ENCODE data around the gene DAAM1.

DAAM1 gene

GRCh38 chr14:59314953-59315599 is 126.6 kb downstream of the DAAM1 start:
- no peak for DNase-seq (ENCODE audit: low read depth)

- DNase-seq (ENCODE audit: low read depth), result no peak
Measured at GRCh38 chr14:59316151-59316830, 127.8 kb downstream of the DAAM1 start.

GRCh38 chr14:59317346-59317745 is 128.9 kb downstream of the DAAM1 start:
- DNase-seq (ENCODE audit: low read depth), result no peak

GRCh38 chr14:59317798-59318505 is 129.5 kb downstream of the DAAM1 start:
- no peak for DNase-seq (ENCODE audit: low read depth)

GRCh38 chr14:59318908-59319307 is 130.4 kb downstream of the DAAM1 start:
- DNase-seq (ENCODE audit: low read depth), result no peak

GRCh38 chr14:59320361-59320760 is 131.9 kb downstream of the DAAM1 start:
- DNase-seq (ENCODE audit: low read depth), result no peak

GRCh38 chr14:59320763-59321625 is 132.5 kb downstream of the DAAM1 start:
- DNase-seq (ENCODE audit: low read depth), result no peak

GRCh38 chr14:59321626-59321949 is 133.1 kb downstream of the DAAM1 start:
- DNase-seq (ENCODE audit: low read depth), result no peak

- DNase-seq (ENCODE audit: low read depth), result no peak
Measured at GRCh38 chr14:59325906-59326305, 137.4 kb downstream of the DAAM1 start.

GRCh38 chr14:59328454-59328853 is 140.0 kb downstream of the DAAM1 start:
- DNase-seq (ENCODE audit: low read depth), result no peak

- no peak for DNase-seq (ENCODE audit: low read depth)
Measured at GRCh38 chr14:59330455-59330854, 142.0 kb downstream of the DAAM1 start.

- DNase-seq (ENCODE audit: low read depth), result no peak
Measured at GRCh38 chr14:59331217-59331616, 142.8 kb downstream of the DAAM1 start.

GRCh38 chr14:59332727-59333126 is 144.3 kb downstream of the DAAM1 start:
- no peak for DNase-seq (ENCODE audit: low read depth)

GRCh38 chr14:59333235-59333634 is 144.8 kb downstream of the DAAM1 start:
- DNase-seq (ENCODE audit: low read depth), result no peak

GRCh38 chr14:59333668-59334067 is 145.2 kb downstream of the DAAM1 start:
- DNase-seq (ENCODE audit: low read depth), result no peak

GRCh38 chr14:59334253-59334652 is 145.8 kb downstream of the DAAM1 start:
- DNase-seq (ENCODE audit: low read depth), result no peak

GRCh38 chr14:59336098-59336497 is 147.6 kb downstream of the DAAM1 start:
- DNase-seq (ENCODE audit: low read depth), result no peak

GRCh38 chr14:59336706-59337105 is 148.2 kb downstream of the DAAM1 start:
- DNase-seq (ENCODE audit: low read depth), result no peak

- DNase-seq (ENCODE audit: low read depth), result no peak
Measured at GRCh38 chr14:59337141-59337611, 148.7 kb downstream of the DAAM1 start.

GRCh38 chr14:59338761-59339160 is 150.3 kb downstream of the DAAM1 start:
- no peak for DNase-seq (ENCODE audit: low read depth)

GRCh38 chr14:59339524-59340330 is 151.3 kb downstream of the DAAM1 start:
- no peak for DNase-seq (ENCODE audit: low read depth)

All from stimulated activated CD8-positive, alpha-beta memory T cell treated with anti-CD3 and anti-CD28 coated beads, Interleukin-7, amount 100 ng/mL, for 24 hours (primary cell).